ENCODE data around the gene LRRC18. TPM values are rescaled to one million over a fixed set of nuclear protein-coding genes. Genes with fewer than 3 reads are reported as not detected.

Gene LRRC18
- total RNA-seq, 1 donor from 2014 or later, result not detected

DNA sequence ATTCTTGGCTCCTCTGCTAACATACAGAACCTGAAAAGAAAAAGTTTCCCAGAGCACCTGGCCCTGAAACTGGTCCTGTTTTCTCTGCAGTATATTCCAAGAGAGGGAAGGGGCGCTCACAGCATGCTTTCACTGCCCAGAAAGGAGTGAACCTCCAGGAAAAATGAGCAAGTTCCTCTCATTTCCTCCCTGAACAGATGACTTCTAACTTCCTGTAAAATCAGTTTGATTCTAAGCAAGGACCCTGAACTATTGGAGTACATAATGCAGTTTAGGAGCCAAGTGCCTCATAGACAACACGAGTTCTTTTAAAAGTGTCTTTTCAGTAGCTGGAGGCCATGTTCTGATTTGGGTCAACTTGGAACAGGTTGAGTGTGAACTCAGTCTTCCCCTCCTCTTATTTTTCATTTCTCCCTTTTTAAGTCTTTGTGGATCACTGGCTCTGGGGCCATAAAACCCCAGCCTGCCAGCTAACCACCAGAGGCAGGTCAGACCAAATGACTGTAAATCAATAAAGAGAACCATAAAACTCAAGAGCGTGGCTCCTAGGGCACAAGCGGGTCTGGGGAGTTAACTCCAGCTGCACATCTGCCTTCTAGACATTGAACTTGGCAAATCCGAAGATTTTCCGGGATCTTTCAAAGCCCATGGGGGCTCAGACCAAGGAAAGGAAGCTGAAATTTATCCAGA is 5.9 kb upstream of the LRRC18 start:
- no peak for DNase-seq (ENCODE audit: low read depth)

DNA sequence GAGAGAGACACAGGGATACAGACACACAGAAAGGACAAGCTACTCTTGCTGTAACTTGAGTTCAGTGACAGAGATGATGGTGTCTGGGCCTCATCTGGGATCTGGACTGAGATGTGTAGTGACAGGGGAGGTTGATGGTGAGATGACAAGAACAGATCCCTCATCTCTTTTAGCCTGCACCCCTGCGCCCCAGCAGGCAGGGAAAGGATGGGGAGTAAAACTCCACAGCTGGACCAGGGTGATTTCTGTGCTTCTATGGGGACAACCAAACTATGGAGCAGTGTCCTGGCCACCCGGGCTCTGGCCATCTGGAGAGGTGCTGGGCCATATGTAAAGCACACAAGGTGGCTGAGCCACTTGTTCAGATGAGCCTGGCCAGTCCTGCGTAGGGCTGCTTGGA is 4.5 kb upstream of the LRRC18 start:
- Histone ChIP-seq H3K4me3 (ENCODE audit: low read depth, low read length) (no peak overlapping the region), H3K36me3 (ENCODE audit: control insufficient read depth, insufficient read depth, low read length) (no peaks in the 10 kb centered on the region), H3K27me3 (ENCODE audit: control insufficient read depth, insufficient read depth, low read length) (peaks cover 2% of the 10 kb centered on the region)
- DNase-seq (ENCODE audit: low read depth), result no peak
- TF ChIP-seq, protein P1, sequence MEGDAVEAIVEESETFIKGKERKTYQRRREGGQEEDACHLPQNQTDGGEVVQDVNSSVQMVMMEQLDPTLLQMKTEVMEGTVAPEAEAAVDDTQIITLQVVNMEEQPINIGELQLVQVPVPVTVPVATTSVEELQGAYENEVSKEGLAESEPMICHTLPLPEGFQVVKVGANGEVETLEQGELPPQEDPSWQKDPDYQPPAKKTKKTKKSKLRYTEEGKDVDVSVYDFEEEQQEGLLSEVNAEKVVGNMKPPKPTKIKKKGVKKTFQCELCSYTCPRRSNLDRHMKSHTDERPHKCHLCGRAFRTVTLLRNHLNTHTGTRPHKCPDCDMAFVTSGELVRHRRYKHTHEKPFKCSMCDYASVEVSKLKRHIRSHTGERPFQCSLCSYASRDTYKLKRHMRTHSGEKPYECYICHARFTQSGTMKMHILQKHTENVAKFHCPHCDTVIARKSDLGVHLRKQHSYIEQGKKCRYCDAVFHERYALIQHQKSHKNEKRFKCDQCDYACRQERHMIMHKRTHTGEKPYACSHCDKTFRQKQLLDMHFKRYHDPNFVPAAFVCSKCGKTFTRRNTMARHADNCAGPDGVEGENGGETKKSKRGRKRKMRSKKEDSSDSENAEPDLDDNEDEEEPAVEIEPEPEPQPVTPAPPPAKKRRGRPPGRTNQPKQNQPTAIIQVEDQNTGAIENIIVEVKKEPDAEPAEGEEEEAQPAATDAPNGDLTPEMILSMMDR (IDR thresholded peaks at IDR 0.05; ENCODE audit: insufficient read depth, low read length, severe bottlenecking), result no peak
- no peak for FAIRE-seq

More for the DNA sequence above, 5.9 kb upstream of the LRRC18 start:
- Histone ChIP-seq H3K4me3 (ENCODE audit: low read depth, low read length) (no peak overlapping the region), H3K36me3 (ENCODE audit: control insufficient read depth, insufficient read depth, low read length) (no peaks in the 10 kb centered on the region), H3K27me3 (ENCODE audit: control insufficient read depth, insufficient read depth, low read length) (peaks cover 2% of the 10 kb centered on the region)
- TF ChIP-seq, protein P1 (IDR thresholded peaks at IDR 0.05; ENCODE audit: insufficient read depth, low read length, severe bottlenecking), result no peak
- no peak for FAIRE-seq

DNA sequence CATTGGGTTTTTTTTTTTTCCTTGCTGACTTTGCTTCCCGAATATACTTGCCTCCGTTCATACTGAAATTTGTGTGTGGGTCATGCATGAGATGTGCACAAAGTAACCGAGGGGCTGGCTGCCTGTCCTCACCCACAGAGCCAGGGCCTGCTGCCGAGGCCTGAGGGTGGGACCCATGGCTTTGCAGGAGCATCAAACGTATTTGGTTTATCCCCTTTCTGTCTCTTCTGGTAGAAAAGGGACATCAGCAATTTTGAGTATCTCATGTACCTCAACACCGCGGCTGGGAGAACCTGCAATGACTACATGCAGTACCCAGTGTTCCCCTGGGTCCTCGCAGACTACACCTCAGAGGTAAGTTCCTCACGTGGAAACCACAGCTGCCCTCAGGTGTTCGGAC is 3.5 kb upstream of the LRRC18 start:
- FAIRE-seq, result peak; percentile 52
- Histone ChIP-seq H3K4me3 (ENCODE audit: low read depth, low read length) (no peak overlapping the region), H3K27me3 (ENCODE audit: control insufficient read depth, insufficient read depth, low read length) (peaks cover 2% of the 10 kb centered on the region), H3K36me3 (ENCODE audit: control insufficient read depth, insufficient read depth, low read length) (no peaks in the 10 kb centered on the region)
- DNase-seq (ENCODE audit: low read depth), result no peak
- TF ChIP-seq, protein P1 (IDR thresholded peaks at IDR 0.05; ENCODE audit: insufficient read depth, low read length, severe bottlenecking), result no peak

DNA sequence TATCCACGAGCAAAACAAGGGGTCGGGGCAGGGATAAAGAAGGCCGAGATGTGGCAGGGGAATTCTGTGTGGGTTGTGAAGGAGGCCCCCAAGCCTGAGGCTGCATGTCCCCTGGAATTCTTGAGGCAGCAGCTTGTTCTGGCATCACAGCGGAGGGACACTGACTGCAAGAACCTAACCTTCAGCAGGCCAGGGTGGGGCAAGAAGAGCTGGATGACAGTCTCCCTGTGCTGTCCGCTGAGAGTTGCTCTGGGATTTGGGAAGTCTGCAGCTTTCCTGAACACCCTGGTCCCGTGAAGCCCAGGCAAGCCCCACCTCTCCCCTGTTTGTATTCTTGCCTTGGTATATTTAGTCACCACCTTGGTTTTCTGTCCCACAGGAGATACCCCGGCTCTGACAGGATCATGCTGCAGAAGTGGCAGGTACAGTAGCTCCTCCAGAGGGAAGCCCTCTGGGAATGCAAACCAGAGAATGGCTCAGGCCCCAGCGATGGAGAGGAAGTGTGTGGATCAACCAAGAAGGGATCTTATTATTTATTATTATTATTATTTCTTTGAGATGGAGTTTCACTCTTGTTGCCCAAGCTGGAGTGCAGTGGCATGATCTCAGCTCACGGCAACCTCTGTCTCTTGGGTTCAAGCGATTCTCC is 1.9 kb upstream of the LRRC18 start:
- DNase-seq (ENCODE audit: low read depth) (no peak), FAIRE-seq (no peak)
- Histone ChIP-seq H3K27me3 (ENCODE audit: control insufficient read depth, insufficient read depth, low read length) (no peaks in the 10 kb centered on the region), H3K4me3 (ENCODE audit: low read depth, low read length) (no peak overlapping the region), H3K36me3 (ENCODE audit: control insufficient read depth, insufficient read depth, low read length) (no peaks in the 10 kb centered on the region)
- TF ChIP-seq, protein P1 (IDR thresholded peaks at IDR 0.05; ENCODE audit: insufficient read depth, low read length, severe bottlenecking), result no peak

- DNase-seq (ENCODE audit: low read depth), result no peak
- Histone ChIP-seq H3K27me3 (ENCODE audit: control insufficient read depth, insufficient read depth, low read length) (no peaks in the 10 kb centered on the region), H3K36me3 (ENCODE audit: control insufficient read depth, insufficient read depth, low read length) (no peaks in the 10 kb centered on the region), H3K4me3 (ENCODE audit: low read depth, low read length) (no peak overlapping the region)
- TF ChIP-seq, protein P1 (IDR thresholded peaks at IDR 0.05; ENCODE audit: insufficient read depth, low read length, severe bottlenecking), result no peak
- no peak for FAIRE-seq
Observed at GRCh38 chr10:48940958-48941357, 1.3 kb upstream of the LRRC18 start.

Measured in bronchial epithelial cell (primary cell).